ENCODE measurements around the gene PAFAH1B2.
"Not testable (repeated sequence)": the region's sequence is repeated elsewhere in the genome, so short reads cannot be mapped to it uniquely, and the experiment has no call there.

The PAFAH1B2 gene

DNA sequence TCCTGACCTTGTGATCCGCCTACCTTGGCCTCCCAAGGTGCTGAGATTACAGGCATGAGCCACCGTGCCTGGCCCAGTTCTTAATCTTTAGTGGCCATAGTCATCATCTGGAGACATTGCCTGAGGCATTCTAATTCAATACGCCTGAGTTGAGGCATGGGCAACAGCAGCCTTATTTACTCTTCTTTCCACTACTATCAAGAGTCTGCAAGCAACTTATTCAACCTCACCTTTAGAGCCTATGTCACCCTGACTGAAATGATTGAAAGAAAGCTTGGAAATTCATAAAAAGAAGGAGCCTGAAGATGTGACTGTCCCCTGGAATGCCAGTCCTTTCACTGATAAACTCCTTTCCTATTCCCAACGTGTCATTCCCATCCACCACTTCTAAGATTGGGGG, 15.8 kb upstream of the PAFAH1B2 start:
- no peak for DNase-seq

DNA sequence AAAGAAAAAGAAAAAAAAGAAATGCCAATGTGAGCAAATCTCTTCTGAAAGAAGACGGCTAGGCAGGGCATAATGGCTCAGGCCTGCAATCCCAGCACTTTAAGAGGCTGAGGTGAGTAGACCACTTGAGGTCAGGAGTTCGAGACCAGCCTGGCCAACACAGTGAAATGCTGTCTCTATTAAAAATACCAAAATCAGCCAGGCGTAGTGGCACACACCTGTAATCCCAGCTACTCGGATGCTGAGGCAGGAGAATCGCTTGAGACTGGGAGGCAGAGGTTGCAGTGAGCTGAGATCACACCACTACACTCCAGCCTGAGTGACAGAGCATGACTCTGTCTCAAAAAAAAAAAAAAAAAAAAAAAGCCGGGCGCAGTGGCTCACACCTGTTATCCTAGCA, 13.7 kb upstream of the PAFAH1B2 start:
- not testable (repeated sequence) for DNase-seq

DNA sequence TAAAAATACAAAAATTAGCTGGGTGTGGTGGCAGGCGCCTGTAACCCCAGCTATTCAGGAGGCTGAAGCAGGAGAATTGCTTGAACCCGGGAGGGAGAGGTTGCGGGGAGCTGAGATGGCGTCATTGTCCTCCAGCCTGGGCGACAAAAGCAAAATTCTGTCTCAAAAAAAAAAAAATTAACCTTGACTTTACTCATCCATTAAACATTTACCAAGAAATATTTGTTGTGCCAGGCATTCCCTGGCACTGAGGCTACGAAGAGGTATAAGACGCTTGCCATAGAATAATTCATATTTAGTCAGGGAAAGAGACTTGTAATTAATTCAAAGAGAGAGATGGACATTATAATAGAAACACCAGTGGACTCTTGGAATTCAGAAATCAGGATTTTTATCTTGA, 13.2 kb upstream of the PAFAH1B2 start:
- no peak for DNase-seq

DNA sequence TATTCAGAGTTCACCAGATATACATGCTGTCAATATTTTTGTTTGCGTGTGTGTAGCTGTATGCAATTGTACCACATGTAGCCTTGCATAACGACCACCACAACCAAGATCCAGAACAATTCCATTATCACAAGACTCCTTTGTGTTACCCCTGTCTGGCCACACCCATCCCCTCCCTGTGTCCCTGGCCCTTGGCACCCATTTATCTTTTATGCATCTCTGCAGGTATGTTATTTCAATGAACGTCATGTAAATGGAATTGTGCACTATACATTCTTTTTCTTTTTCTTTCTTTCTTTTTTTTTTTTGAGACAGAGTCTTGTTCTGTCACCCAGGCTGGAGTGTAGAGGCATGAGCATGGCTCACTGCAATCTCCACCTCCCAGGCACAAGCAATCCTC, 9.7 kb upstream of the PAFAH1B2 start:
- no peak for DNase-seq

GRCh38 chr11:117134979-117135378, 9.1 kb upstream of the PAFAH1B2 start:
- not testable (repeated sequence) for DNase-seq

DNA sequence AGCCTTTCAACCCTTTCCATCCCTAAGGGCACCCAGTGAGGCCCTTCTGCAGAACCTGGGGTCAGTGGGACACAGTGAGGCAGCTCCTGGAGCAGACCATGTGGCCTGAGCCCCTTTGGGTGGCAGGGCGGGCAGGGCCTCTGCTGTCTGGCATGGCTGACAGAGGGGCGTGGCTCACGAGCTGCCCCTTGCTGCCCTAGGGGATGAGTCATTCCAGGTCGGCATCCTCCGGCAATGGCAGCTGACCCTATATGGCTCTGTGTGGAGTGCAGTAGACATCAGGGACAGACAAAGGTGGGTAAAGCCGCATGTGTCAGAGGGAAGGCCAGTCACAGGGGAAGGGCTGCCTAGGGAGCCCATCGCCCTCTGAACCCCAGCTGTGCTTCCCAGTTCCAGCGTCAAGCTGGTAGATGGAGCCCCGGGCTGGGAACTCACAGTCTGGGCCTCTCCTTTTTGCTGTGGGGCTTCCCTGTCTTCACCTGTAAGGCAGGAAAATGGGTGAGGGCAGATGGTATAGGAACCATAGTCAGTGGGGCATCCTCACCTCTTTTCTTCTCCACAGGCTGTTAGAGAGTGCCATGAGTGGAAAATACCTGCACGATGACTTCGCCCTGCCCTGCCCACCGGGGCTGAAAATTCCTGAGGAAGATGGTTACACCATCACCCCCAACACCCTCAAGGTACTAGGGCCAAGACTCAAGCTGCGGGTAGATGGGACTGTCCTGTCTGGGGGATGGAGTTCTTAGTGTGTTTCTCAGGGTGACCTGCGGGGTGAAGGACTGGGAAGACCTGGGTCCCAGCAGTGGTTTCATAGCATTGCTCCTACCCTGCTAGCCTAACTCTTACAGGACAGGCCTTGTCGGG, 6.6 kb upstream of the PAFAH1B2 start:
- not testable (repeated sequence) for DNase-seq

DNA sequence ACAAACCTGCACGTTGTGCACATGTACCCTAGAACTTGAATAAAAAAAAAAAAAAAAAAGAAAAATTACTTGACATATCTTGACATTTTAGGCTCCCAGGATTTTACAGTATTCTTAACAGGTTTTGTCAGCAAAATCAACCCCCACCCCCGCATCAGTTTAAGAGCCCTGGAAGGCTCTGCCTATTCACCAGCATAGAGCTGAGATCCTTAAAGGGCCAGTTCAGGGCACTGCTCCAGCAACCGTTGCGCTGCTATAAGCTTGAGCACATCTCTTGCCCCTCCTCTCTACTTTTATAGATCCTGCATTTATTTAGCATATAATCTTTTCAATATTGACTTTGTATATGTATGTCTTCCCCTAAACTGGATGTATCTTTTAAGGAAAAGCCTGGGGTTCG, 697 bp upstream of the PAFAH1B2 start:
- DNase-seq = peak; percentile 43

DNA sequence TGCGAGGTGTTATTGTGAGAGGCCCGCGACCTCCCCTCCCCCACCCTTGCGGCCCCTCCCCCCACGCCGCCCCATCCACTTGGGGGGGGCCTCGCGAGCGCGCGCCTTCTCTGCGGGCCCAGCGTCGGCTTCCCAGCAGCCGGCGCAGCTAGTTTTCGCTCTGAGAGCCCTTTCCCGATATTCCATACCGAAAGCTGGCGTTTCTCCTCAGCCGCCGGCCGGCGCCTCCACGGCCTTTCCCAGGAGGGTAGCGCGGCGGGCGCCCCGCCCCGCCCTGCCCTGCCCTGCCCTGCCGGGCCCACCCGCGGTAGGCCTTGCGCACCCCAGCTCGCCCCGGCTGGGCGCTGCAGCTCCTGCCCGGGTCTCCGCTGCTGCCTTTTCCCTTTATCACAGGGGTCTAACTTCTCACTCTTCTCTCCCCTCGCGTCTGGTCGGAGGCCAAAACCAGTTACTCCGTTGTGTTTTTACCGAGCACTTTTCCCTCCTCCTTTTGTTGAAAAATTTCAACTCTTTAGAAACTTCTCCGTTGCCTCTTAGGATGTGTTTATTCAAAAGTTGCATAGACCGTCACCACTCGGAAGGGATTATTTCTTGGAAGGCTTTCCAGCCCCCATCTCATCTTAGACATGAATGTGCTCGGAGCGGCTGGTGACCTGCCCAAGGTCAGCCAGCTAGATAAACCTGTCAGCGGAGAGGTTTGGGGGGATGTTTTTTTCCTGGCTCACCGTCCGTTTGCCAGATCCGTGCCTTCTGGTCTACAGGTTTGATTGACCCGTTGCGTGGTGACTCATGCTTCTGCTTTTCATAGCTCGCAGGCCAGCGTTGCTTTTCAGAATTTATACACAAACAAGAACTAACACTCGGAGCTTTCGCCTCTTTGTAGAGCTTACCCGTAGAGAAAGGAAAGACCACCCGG, 648 bp downstream of the PAFAH1B2 start:
- DNase-seq = peak; percentile 38

- peak; percentile 12 for DNase-seq
These were observed 1.3 kb downstream of the PAFAH1B2 start for GRCh38 chr11:117145393-117145761.

GRCh38 chr11:117146521-117146920, 2.4 kb downstream of the PAFAH1B2 start:
- no peak for DNase-seq

DNA sequence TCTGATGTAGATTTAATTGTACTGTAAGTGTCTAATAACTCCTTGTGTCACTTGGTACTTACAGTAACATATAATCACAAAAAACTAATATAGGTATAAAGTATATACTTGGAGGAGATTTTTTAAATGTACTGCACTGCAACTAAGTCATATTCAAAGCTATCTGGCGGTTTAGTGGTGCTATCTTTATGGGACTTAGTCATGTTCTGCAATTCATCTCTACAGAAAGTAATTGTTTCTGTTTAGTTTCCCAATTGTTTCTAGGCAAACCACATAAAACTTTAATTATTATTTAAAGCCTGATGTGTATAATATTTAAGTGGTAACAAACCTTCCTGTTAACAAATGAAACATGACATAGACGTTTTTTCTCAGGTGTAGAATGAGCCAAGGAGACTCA, 8.0 kb downstream of the PAFAH1B2 start:
- DNase-seq = no peak

- DNase-seq = no peak
These were observed 10.4 kb downstream of the PAFAH1B2 start for GRCh38 chr11:117154468-117154867.

DNA sequence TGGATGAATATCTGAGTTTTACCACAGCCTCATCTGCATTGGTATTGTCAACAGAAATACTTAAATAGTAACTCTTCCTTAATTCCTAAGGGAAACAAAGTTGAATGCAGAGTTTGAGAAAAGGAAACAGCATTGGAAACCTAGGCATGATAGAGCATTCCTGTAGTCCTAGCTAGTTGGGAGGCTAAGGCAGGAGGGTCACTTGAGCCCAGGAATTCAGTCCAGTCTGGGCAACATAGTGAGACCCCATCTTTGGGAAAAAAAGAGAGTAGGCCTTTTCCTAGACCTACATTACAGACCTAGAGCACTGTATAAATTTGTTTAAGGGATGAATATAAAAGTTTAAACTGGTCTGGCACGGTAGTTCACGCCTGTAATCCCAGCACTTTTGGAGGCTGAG, 13.4 kb downstream of the PAFAH1B2 start:
- DNase-seq = no peak

DNA sequence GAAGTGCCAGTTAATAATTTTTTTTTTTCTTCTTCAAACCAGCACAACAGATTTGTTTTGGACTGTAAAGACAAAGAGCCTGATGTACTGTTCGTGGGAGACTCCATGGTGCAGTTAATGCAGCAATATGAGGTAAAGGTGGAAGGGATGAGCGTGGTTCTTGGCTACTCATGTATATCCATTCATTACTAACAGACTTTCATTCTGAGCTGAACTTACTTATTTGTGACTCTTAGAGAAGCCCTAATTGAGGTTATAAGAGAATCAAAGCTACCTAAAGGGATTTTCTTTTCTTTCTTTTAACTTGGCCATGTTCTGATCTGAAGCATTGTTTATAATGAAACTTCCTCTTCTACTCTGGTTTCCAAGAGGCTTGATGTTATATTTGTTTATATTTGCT, 15.8 kb downstream of the PAFAH1B2 start:
- no peak for DNase-seq

DNA sequence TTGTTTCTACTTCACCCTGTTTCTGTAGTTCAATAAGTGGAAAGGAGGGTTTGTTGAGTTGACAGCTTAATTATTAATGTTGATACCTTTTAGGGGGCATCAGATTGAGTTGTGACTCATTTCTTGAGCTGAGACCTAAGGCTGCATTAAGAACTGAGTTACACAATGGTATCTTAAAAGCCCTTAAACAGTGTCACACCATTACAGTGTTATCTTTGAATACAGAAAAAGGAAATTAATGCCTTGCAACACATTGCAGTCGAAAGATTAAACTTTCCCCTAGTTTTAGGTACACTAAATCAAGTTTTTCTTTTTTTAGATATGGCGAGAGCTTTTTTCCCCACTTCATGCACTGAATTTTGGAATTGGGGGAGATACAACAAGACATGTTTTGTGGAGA, 16.7 kb downstream of the PAFAH1B2 start:
- no peak for DNase-seq

- no peak for DNase-seq
These were observed 22.4 kb downstream of the PAFAH1B2 start for GRCh38 chr11:117166491-117166890.

DNA sequence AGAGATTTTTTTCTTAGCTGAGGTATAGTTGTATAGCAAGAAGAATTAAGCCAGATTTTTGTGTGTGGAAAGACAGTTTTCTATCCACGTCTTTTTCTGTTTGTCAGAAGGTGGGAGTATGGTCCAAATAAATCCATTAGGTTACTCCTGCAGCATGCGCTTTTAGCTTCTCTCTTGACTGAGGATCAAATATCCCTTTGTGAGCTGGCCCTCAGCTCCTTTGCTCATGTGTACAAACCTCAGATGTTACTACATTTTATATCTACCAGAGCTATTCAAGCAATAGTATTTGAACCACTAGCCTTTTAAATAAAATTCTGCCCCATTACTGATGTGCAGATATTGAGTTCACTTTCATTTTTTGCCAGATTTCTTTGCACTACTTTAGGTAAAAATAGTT, 25.6 kb downstream of the PAFAH1B2 start:
- DNase-seq = no peak

- DNase-seq = no peak
These were observed 26.1 kb downstream of the PAFAH1B2 start for GRCh38 chr11:117170210-117170609.

GRCh38 chr11:117171007-117171403, 26.9 kb downstream of the PAFAH1B2 start:
- DNase-seq = no peak

GRCh38 chr11:117171404-117172061, 27.4 kb downstream of the PAFAH1B2 start:
- no peak for DNase-seq

GRCh38 chr11:117172724-117173421, 28.8 kb downstream of the PAFAH1B2 start:
- no peak for DNase-seq

DNA sequence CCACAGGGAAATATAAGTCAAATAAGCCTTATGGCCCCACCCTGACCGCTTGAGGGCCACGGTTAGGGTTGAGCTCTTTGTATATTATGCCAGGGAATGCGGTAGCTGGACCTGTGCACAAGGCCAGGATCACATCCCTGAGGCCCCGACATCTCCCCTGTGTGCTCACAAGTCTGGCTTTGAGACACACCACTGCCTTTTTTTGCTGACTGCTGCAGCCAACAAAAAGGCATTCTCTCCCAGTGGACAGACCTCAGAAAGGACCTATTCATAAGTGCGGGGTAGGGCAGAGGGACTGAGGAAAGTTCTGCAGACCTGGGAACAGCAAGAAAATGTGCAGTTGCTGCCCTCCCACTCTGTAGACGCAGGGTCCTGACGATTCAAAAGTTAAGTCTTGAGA, 31.0 kb downstream of the PAFAH1B2 start:
- no peak for DNase-seq

DNA sequence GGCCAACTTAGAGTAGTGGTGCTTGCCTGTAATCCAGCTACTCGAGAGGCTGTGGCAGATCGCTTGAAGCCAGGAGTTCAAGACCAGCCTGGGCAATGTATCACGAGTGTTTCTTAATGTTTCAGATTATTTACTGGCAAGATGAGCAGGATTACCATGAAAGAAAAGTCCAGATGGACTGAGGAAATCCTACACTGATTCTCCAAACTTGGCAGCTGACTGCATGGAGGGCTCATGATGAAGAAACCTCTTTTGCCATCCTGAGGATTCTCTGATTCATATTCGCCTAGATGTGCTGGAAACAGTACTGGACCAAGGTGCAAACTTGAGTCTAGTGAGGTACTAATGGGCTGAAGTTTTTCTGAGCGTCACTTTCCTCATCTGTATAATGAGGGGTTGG, 31.7 kb downstream of the PAFAH1B2 start:
- no peak for DNase-seq
